IMR-90 (cell line): ENCODE data around the gene SAT2.

Source experiments
- BHLHE40 ChIP-seq: fragments of 150-350 bp; IDR thresholded peaks from 2 replicates; pipeline ENCODE4 v1.6.1; 2016; ENCODE audit warnings: mild to moderate bottlenecking, low read depth, low read length
- CEBPB ChIP-seq: IDR thresholded peaks from 2 replicates; pipeline ENCODE4 v1.6.1; 2012; ENCODE audit warnings: low read depth, low read length, improper control_type of control experiment
- CTCF ChIP-seq: conservative IDR thresholded peaks from 2 replicates; pipeline ENCODE4 v1.5.1; 2012; ENCODE audit warnings: mild to moderate bottlenecking, low read depth, low read length, improper control_type of control experiment
- MXI1 ChIP-seq: IDR thresholded peaks from 2 replicates; pipeline ENCODE4 v1.6.1; 2012; ENCODE audit warnings: low read depth, mild to moderate bottlenecking, low read length, moderate library complexity, borderline replicate concordance
- NFE2L2 ChIP-seq: fragments of 150-350 bp; IDR thresholded peaks from 2 replicates; pipeline ENCODE4 v1.6.1; 2016; ENCODE audit warnings: low read depth, mild to moderate bottlenecking, low read length
- POLR2A ChIP-seq: IDR thresholded peaks from 2 replicates; pipeline ENCODE4 v1.6.1; 2012; ENCODE audit warnings: mild to moderate bottlenecking, low read depth, low read length
- RCOR1 ChIP-seq: IDR thresholded peaks from 2 replicates; pipeline ENCODE4 v1.6.1; 2012; ENCODE audit warnings: mild to moderate bottlenecking, low read length, improper control_type of control experiment; ENCODE audit not compliant: insufficient replicate concordance
- RFX5 ChIP-seq: IDR thresholded peaks from 2 replicates; pipeline ENCODE4 v1.8.0; 2012; ENCODE audit warnings: low read depth, mild to moderate bottlenecking, low read length, moderate library complexity

DNA sequence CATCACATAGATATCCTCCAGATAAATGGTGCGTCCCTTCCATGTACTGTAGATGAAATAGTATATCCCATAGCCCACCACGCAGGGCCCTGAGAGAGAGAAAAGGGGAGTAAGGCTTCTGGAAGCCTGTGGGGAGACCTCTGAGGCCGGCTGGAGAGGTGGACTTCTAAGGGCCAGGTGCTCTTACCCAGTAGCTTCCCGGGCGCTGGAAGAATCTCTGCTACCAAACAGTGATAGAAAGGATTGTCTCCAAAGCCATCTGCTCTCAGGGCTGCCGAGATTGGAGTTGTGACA, 718 bp downstream of the SAT2 start:
- TF ChIP-seq CTCF (no peak), CEBPB (no peak), POLR2A (no peak), RCOR1 (no peak), NFE2L2 (no peak), RFX5 (no peak), BHLHE40 (no peak), MXI1 (no peak)
